Loucy (cell line): Measurements from ENCODE around the gene ASPSCR1.

Experiments
- H2AFZ ChIP-seq: fragments of 200-600 bp; sonication (generic); 2 replicates; pipeline ENCODE4 v1.6.0; 2016; ENCODE audit warnings: antibody characterized with exemption, mild to moderate bottlenecking, low read length, moderate library complexity
- H3F3A ChIP-seq: fragments of 200-600 bp; 2 replicates; pipeline ENCODE4 v1.6.0; 2016; ENCODE audit warnings: antibody characterized with exemption, low read depth, mild to moderate bottlenecking
- H3K27me3 ChIP-seq: fragments of 200-600 bp; sonication (generic); 2 replicates; pipeline ENCODE4 v1.6.1; 2014; ENCODE audit warnings: low read length, mild to moderate bottlenecking; ENCODE audit not compliant: insufficient read depth, poor library complexity, severe bottlenecking
- H3K36me3 ChIP-seq: fragments of 200-600 bp; sonication (generic); 2 replicates; pipeline ENCODE4 v1.6.1; 2016; ENCODE audit warnings: low read length; ENCODE audit not compliant: insufficient read depth
- H3K4me1 ChIP-seq: fragments of 200-600 bp; sonication (generic); 2 replicates; pipeline ENCODE4 v1.5.1; 2014; ENCODE audit warnings: low read length, mild to moderate bottlenecking; ENCODE audit not compliant: insufficient read depth, poor library complexity, severe bottlenecking
- H3K4me2 ChIP-seq: fragments of 200-600 bp; sonication (generic); 2 replicates; pipeline ENCODE4 v1.6.0; 2014; ENCODE audit warnings: antibody characterized with exemption, low read length, low read depth, mild to moderate bottlenecking; ENCODE audit not compliant: poor library complexity, severe bottlenecking
- H3K4me3 ChIP-seq: fragments of 200-600 bp; sonication (generic); 2 replicates; pipeline ENCODE4 v1.5.1; 2014; ENCODE audit warnings: low read length, mild to moderate bottlenecking, mixed read lengths; ENCODE audit not compliant: poor library complexity, severe bottlenecking
- H3K79me2 ChIP-seq: fragments of 200-600 bp; sonication (generic); 2 replicates; pipeline ENCODE4 v1.6.1; 2014; ENCODE audit warnings: low read length; ENCODE audit not compliant: insufficient read depth
- H3K9ac ChIP-seq: fragments of 200-600 bp; sonication (generic); 2 replicates; pipeline ENCODE4 v1.6.0; 2014; ENCODE audit warnings: mild to moderate bottlenecking, low read depth, low read length, moderate library complexity; ENCODE audit not compliant: poor library complexity, severe bottlenecking
- H3K9me2 ChIP-seq: fragments of 200-600 bp; sonication (generic); replicated peaks from 2 replicates; pipeline ENCODE4 v1.6.1; 2016; ENCODE audit warnings: low read depth, low read length, mixed read lengths
- H3K9me3 ChIP-seq: fragments of 200-600 bp; sonication (generic); 2 replicates; pipeline ENCODE4 v1.6.1; 2014; ENCODE audit warnings: mild to moderate bottlenecking, antibody characterized with exemption, low read length, low read depth; ENCODE audit not compliant: insufficient read depth
- H4K20me1 ChIP-seq: fragments of 200-600 bp; sonication (generic); 2 replicates; pipeline ENCODE4 v1.6.0; 2014; ENCODE audit warnings: antibody characterized with exemption, low read length, mild to moderate bottlenecking; ENCODE audit not compliant: insufficient read depth, poor library complexity, severe bottlenecking
- CTCF ChIP-seq: fragments of 200-600 bp; sonication (generic); conservative IDR thresholded peaks from 2 replicates; pipeline ENCODE4 v1.5.1; 2014; ENCODE audit warnings: mild to moderate bottlenecking, antibody characterized with exemption, low read length
- EZH2phosphoT487 ChIP-seq: fragments of 200-600 bp; IDR thresholded peaks from 2 replicates; pipeline ENCODE4 v1.6.1; 2018; ENCODE audit warnings: antibody characterized with exemption, mild to moderate bottlenecking, moderate library complexity, borderline replicate concordance

ASPSCR1 gene

GRCh38 chr17:81987161-81987770 lies 9.8 kb downstream of the ASPSCR1 start:
- Histone ChIP-seq H3K79me2 (no peaks in the 10 kb centered on the region), H4K20me1 (no peaks in the 10 kb centered on the region), H3F3A (no peaks in the 10 kb centered on the region), H2AFZ (no peak overlapping the region), H3K36me3 (peaks cover 7% of the 10 kb centered on the region; the same call in 1 of the 2 replicates), H3K4me3 (no peak overlapping the region), H3K9ac (no peak overlapping the region), H3K9me2 (no peaks in the 10 kb centered on the region), H3K27me3 (no peaks in the 10 kb centered on the region), H3K9me3 (no peaks in the 10 kb centered on the region), H3K4me1 (no peaks in the 10 kb centered on the region), H3K4me2 (no peak overlapping the region)
- TF ChIP-seq CTCF (no peak), EZH2phosphoT487 (no peak)

DNA sequence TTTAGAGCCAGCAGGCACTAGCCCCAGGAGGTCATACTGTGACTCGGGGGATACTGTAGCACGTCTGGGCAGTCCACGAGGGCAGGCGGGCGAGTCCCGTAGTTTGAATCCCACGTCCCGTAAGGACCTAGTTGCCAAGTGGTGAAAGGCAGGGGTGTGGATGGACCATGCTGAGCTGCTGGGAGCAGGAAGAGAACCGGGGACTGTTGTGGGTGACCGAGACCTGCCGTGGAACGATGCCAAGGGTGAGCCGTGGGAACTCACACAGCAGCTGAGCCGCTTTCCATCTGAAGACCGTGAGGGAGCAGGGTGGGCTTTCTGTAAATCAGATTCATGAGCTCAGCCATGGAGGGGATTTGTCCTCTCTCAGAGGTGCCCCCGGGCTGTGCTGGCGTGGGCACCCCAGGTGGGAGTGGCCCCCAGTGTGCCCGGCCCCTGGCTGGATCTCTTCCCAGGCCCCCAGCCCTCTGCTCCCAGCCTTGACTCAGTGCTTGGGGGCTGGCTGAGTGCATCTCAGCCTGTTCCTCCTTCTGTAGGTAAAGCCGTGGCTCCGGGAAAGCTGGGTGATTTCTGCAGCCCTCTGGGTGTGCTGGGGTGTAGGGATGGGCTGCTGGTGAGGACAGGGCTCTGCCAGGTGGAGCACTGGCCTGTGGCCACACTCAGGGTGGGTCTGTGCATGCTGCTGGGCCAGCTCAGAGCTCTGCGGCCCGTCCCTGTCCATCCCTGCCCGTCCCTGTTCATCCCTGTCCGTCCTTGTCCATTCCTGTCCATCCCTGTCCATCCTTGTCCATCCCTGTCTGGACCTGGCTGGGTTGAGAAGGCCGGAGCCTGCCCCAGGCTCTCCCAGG lies 13.6 kb downstream of the ASPSCR1 start:
- H3F3A ChIP-seq, result no peaks in the 10 kb centered on the region
- no peak overlapping the region for H2AFZ ChIP-seq
- H3K4me3 ChIP-seq, result no peak overlapping the region
- no peaks in the 10 kb centered on the region for H3K27me3 ChIP-seq
- H3K4me2 ChIP-seq, result no peak overlapping the region
- H3K9ac ChIP-seq, result no peak overlapping the region
- no peaks in the 10 kb centered on the region for H3K36me3 ChIP-seq
- H3K79me2 ChIP-seq, result no peaks in the 10 kb centered on the region
- no peaks in the 10 kb centered on the region for H3K9me3 ChIP-seq
- H3K9me2 ChIP-seq, result no peaks in the 10 kb centered on the region
- no peaks in the 10 kb centered on the region for H3K4me1 ChIP-seq
- H4K20me1 ChIP-seq, result no peaks in the 10 kb centered on the region
- TF ChIP-seq CTCF (no peak), EZH2phosphoT487 (no peak)

GRCh38 chr17:81991684-81992305 lies 14.4 kb downstream of the ASPSCR1 start:
- H2AFZ ChIP-seq, result no peak overlapping the region

More at GRCh38 chr17:81991684-81992305, 14.4 kb downstream of the ASPSCR1 start:
- no peaks in the 10 kb centered on the region for H3K36me3 ChIP-seq
- no peaks in the 10 kb centered on the region for H3K4me1 ChIP-seq
- H3K4me2 ChIP-seq, result no peak overlapping the region
- H3K4me3 ChIP-seq, result no peak overlapping the region
- no peak for TF ChIP-seq CTCF
- no peak for TF ChIP-seq EZH2phosphoT487
- H3K9me2 ChIP-seq, result no peaks in the 10 kb centered on the region
- H3K79me2 ChIP-seq, result no peaks in the 10 kb centered on the region
- H3K9ac ChIP-seq, result no peak overlapping the region
- no peaks in the 10 kb centered on the region for H3K9me3 ChIP-seq
- no peaks in the 10 kb centered on the region for H3K27me3 ChIP-seq
- no peaks in the 10 kb centered on the region for H4K20me1 ChIP-seq
- no peaks in the 10 kb centered on the region for H3F3A ChIP-seq
